Retinal pigment epithelial cell (primary cell): ENCODE results near the gene DCANP1.
"Not testable (repeated sequence)": the region's sequence is repeated elsewhere in the genome, so short reads cannot be mapped to it uniquely, and the experiment has no call there.

Source experiments
- DNase-seq: peaks from one replicate; pipeline ENCODE4 v3.0.0-alpha.2; 2010; ENCODE audit warnings: low read depth
- H3K4me3 ChIP-seq: 2 replicates; pipeline ENCODE4 v1.5.1; 2011; ENCODE audit warnings: mild to moderate bottlenecking, low read length, control low read depth, moderate library complexity
- TF ChIP-seq, protein P1 (sequence below): conservative IDR thresholded peaks from 2 replicates; pipeline ENCODE4 v1.5.1; 2011; ENCODE audit warnings: low read depth, low read length, control low read depth, inconsistent platforms

The DCANP1 gene, protein sequence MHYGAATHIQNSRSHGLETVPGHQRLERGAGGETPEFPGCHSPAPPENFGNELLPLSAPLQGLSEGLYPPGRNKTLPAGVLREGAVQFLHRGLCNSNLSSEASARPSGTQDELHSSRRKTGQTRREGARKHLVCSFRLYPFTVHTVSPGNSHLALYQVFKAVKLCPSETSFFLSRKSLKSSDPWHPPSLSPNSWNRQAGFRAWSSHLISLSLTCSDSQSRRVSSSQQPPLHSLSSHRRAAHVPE

DNA sequence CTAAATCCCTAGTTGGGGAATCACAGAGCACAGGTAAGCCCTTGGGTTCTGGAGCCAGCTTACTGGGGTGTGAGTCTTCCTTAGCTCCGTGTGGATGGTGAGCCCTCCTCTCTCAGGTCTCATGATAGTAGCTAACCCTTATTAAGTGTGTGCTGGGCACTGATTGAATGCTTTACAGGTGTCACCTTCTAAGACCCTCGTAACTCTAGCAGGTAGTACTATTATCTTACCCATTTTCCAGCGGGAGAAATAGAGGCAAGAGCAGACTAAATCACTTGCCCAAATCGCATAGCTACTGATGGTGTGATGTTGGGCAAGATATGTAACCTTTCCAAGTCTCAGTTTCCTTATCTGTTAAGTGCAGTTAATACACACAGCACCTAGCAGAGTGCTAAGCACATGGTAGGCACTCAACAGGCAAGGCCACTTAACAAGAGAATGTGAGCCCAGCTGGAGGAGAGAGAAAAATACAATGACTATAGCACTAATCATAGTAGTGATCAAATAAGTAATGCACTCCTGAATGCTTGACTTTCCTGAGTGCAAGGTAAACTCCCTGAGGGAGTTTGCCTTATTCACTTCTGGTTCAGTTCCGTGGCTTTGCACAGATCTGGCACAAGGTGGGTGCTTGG is at the start of gene DCANP1:
DCANP1 (minus strand) TSS at position 51 of the 632 bp plus-strand sequence. CDS start 240 bp downstream, outside the sequence.
- TF ChIP-seq, protein P1, sequence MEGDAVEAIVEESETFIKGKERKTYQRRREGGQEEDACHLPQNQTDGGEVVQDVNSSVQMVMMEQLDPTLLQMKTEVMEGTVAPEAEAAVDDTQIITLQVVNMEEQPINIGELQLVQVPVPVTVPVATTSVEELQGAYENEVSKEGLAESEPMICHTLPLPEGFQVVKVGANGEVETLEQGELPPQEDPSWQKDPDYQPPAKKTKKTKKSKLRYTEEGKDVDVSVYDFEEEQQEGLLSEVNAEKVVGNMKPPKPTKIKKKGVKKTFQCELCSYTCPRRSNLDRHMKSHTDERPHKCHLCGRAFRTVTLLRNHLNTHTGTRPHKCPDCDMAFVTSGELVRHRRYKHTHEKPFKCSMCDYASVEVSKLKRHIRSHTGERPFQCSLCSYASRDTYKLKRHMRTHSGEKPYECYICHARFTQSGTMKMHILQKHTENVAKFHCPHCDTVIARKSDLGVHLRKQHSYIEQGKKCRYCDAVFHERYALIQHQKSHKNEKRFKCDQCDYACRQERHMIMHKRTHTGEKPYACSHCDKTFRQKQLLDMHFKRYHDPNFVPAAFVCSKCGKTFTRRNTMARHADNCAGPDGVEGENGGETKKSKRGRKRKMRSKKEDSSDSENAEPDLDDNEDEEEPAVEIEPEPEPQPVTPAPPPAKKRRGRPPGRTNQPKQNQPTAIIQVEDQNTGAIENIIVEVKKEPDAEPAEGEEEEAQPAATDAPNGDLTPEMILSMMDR: no peak
- no peak within 1 kb of the TSS for H3K4me3 ChIP-seq
- no peak for DNase-seq

DNA sequence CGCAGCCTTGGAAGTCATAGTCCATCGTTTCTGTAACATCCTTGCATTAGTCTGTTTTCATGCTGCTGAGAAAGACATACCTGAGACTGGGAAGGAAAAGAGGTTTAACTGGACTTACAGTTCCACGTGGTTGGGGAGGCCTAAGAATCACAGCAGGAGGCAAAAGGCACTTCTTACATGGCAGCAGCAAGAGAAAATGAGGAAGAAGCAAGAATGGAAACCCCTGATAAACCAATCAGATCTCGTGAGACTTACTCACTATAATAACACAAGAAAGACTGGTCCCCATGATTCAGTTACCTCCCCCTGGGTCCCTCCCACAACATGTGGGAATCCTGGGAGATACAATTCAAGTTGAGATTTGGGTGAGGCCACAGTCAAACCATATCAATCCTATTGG is 48.4 kb upstream of the DCANP1 start:
- not testable (repeated sequence) for H3K4me3 ChIP-seq, DNase-seq

DNA sequence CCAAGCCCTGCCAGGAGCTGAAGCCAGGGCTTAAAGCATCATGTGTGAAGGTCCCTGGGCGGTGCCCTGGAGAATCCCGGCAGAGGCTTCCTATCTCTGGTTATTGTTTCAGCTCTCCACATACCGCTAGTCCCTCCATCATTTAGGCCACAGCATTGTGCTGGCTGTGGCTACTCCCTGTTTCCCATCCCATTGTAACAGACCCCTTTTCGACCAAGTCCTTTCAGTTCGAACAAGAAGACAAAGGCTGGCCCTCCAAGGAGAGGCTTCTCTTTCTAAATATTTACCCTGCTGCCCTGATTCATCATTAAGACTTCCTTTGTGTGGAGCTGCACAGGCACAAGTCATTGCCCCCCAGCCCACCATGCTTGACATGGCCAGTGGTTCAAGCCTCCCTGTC is 47.0 kb upstream of the DCANP1 start:
- TF ChIP-seq, protein P1: no peak
- DNase-seq: no peak
- no peak overlapping the region for H3K4me3 ChIP-seq

DNA sequence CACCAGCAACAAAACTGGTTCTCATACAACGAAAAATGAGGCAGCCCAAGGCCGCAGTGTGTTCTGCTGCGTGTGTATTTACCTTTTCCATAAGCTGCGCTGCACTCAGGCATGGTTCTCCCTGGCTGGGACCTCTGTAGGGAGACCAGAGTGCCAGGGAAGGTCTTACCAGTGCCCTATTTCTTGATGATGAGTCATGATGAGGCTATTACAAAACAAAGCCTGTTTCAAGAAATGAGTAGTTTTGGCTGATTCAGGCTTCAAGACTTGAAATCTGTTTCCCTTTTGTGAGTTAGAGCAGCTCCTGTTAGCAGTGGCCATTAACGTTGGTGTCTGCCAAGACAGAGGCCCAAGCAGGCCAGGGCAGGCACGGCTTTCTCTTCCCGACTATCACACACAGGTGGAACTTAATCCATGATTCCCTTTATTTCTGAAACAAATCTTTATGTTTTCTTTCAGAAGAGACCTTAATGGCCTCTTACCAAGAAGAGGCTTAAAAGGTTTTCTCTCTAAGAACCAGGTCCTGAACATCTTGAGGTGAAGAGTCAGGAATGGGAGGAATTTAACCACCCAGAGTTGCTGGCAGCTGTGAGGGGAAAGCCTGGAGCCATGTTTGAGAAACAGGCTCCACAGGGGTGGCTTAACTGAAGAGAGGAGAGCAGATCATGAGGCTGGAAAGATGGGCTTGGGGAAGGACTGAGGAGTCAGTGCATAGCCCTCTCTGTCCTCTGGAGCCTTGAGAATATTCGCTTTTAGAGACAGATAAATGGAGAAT is 46.4 kb upstream of the DCANP1 start:
- TF ChIP-seq, protein P1: no peak
- no peak overlapping the region for H3K4me3 ChIP-seq
- DNase-seq: peak; percentile 59

DNA sequence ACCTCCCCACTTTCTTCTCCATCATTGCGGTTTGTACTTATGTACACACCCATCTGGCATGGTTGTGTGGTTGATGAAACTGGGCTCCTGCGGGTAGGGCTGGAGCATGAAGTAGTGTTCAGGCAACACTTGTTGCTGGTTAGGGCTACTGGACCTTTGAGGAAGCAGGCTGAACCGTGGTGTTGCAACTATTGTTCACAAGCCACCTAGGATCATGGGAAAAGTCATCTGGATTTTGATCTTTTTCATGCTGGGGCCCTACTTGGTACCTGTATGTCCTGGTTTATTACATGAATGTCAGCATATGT is 45.1 kb upstream of the DCANP1 start:
- H3K4me3 ChIP-seq: no peak overlapping the region
- DNase-seq: no peak
- TF ChIP-seq, protein P1: no peak

DNA sequence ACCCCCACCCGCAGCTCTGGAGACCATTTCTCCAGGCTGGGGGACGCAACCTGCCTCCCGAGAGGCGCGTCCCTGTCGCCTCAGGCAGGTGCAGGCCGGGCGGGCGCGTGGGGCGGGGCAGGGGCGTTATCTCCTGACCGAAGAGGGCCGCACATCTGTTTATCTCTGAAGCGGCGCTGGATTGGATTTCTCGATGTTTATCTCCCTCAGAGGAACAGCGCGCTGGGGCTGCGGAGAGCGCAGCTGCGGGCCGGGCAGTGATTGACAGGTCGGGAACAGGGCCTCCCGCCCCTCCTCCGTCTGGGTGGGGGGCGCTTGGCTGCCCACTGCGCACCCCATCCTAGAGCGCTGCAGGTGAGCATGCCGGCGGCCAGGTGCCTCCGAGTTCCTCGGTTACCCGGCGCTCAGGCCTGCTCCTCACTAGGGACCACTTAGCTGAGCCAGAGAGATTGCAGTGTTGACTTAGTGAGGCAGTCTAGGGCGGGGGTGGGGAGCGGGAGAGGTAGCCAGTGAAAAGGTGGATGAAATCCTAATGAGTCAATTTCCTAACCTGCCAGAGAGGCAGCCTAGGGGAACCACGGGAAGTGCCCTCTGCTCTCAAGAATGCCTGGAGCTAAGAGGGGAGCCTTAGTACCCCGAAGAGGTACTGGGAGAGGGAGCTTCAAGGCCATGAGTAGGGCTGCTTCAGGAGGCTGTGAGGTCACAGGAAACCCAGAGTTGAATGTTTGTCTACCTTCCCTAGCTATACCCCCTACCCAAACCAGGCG is 44.6 kb upstream of the DCANP1 start:
- TF ChIP-seq, protein P1: no peak
- no peak overlapping the region for H3K4me3 ChIP-seq
- DNase-seq: no peak

DNA sequence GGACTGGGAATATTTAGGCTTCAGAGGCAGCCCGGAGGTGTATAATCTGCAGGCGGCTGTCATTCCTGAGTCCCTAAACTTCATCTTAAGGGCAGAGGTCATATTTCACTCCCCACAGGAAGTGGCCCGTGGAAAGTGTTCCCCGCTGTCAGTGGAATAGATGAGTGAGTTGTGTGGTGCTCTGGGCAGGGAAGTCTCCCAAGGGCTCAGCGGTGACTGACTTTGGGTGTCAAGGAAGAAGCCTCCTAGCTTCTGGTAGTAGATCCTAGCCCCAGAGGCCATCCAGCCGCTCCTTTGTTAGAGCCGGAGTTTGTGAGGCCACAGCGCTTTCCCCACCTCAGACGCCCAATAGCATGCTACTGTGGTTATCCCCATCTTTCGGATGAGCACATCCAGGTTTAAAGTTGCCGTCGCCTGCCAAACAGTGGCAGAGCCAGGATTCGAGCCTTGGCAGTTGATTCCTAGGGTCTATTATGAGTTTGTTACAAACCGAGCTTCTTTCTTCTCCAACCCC is 43.9 kb upstream of the DCANP1 start:
- no peak for DNase-seq
- no peak overlapping the region for H3K4me3 ChIP-seq
- TF ChIP-seq, protein P1: no peak
